MG63 (cell line): ENCODE results near the gene TFF3. TPM values are rescaled to one million over a fixed set of nuclear protein-coding genes. Genes with fewer than 3 reads are reported as not detected.

Experiments used
- DNase-seq: peaks from one replicate; pipeline ENCODE4 v3.0.0-alpha.2; 2020
- H3K27me3 ChIP-seq: fragments of 250-450 bp; sonication (Bioruptor Pico); 2 replicates; pipeline ENCODE4 v1.5.1; 2020; ENCODE audit warnings: mild to moderate bottlenecking, moderate library complexity
- H3K36me3 ChIP-seq: fragments of 250-450 bp; sonication (Bioruptor Pico); 2 replicates; pipeline ENCODE4 v1.5.1; 2020; ENCODE audit warnings: mild to moderate bottlenecking, moderate library complexity
- H3K4me3 ChIP-seq: fragments of 250-450 bp; sonication (Bioruptor Pico); 2 replicates; pipeline ENCODE4 v1.5.1; 2020; ENCODE audit warnings: mild to moderate bottlenecking, moderate library complexity
- H3K9me3 ChIP-seq: fragments of 250-450 bp; sonication (Bioruptor Pico); 2 replicates; pipeline ENCODE4 v1.5.1; 2020; ENCODE audit warnings: mild to moderate bottlenecking, moderate library complexity
- total RNA-seq: library from RNA; depleted of rRNA; stranded (reverse); fragments of >200 nt; shearing (Covaris generic); gene quantifications from 2 replicates; pipeline ENCODE4 v1.2.3, GENCODE V29; 2014; ENCODE audit warnings: low replicate concordance; rRNA removed

TFF3 gene
- total RNA-seq, 1 experiment from 2014 or later = not detected

DNA sequence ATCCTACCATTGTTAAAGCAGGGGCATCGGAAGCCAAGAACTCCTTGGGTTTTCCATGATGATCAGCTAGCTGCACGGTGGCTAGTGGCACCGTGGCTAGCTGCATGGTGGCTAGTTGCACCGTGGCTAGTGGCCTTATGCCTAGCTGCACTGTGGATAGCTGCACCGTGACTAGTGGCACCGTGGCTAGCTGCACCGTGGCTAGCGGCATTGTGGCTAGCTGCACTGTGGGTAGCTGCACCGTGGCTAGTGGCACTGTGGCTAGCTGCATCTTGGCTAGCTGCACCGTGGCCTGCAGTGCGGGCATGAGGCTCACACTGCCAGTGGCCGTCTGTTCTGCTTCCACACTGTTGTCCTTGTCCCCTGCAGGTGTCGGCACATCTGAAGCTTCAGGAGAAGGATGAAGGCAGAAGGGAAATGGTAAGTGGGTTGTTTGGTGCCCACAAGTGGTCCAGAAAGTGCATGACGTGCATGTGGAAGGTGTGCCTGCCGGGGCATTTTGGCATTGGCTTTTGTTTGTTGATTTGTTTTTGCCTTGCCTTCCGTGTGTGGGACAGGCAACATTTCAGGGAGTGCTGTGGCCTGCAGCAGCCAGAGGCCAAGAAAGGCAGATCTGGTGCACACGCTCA, 38.6 kb downstream of the TFF3 start:
- DNase-seq = no peak
- H3K36me3 ChIP-seq = no peaks in the 10 kb centered on the region
- no peaks in the 10 kb centered on the region for H3K27me3 ChIP-seq
- H3K4me3 ChIP-seq = no peak overlapping the region
- no peaks in the 10 kb centered on the region for H3K9me3 ChIP-seq

DNA sequence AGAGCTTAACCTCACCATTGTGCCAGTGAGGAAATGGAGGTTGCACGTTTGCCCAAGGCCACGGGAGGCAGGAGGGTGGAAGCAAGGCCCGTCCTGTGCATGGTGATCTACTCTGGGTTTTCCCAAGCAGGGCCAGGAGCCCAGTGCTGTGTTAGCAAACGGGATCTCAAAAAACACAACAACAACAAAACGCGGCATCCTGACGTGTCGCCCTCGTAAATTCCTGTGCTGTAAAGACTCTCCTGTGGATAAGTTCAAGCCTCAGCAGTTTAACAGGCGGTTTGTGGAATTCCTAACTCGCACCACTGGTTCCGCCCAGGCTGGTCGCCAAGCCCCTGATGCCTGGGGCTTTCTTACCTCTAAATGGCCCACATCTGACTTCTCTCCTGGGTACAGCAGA, 39.1 kb downstream of the TFF3 start:
- no peaks in the 10 kb centered on the region for H3K9me3 ChIP-seq
- no peaks in the 10 kb centered on the region for H3K27me3 ChIP-seq
- DNase-seq = no peak
- H3K36me3 ChIP-seq = no peaks in the 10 kb centered on the region
- no peak overlapping the region for H3K4me3 ChIP-seq

DNA sequence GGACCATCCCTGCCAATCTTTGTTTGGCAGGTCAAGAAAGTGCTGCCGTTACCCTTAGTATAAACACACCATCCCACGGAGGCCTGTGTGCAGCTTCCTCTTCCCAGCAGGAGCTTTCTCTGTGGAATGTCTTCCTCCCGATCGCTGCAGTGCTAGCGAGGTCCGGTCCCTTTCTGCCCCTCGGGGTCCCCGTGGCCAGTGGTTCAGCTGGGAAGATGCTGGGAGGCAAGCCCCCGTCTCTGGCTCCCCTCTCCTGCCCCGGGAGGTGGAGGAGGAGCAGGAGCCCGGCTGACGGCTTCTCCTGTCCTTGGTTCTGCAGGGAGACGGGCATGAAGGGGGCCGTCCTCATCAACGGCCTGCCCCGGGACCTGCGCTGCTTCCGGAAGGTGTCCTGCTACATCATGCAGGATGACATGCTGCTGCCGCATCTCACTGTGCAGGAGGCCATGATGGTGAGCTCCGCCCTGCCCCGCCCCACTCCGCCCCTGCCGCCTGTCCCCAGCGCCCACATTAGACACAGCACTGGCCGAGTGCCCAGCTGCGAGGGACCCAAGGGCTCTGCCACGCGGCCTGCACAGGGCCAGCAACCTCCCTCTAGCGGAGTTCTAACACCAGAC, 42.1 kb downstream of the TFF3 start:
- no peaks in the 10 kb centered on the region for H3K27me3 ChIP-seq
- no peak overlapping the region for H3K4me3 ChIP-seq
- no peaks in the 10 kb centered on the region for H3K36me3 ChIP-seq
- H3K9me3 ChIP-seq = no peaks in the 10 kb centered on the region
- no peak for DNase-seq

DNA sequence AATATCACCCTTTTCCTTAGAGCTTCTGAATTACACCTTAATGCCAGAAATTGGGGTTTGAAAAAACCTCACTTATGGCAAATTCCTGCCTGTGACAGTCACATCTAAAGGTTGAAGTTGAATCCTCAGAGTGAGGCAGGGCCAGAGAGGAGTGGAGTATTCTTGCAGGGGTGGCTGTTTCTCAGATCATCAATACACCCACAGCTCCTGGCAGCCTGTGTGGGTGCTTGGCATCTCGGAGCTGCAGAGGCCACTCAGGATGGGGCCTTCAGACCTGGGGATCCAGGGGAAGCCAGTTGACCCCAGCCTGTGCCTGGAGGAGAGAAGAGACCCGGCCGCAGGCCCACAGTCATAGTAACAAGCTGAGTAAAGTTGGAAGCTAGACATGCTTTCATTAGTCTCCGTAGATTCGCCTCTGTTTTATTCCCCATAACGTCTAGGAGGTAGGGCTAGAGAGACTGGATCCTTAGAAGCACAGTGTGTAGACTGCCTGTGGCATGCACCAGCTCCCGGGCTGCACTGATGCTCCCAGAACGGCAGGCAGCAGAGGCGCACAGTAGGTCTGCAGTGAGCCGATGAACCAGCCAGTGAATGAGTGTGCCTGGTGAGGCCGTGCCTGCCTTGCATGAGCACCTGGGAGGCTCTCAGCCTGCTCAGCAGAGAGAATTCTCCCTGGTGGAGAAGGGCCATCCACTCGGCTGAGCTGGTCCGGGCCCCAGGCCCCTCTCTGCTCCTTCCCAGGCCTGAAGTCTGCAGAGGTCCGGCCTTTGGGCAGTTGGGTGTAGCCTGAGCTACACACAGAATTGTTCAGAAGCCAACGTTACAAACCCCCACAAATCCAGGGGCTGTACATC, 42.9 kb downstream of the TFF3 start:
- no peaks in the 10 kb centered on the region for H3K9me3 ChIP-seq
- no peaks in the 10 kb centered on the region for H3K27me3 ChIP-seq
- no peak for DNase-seq
- H3K36me3 ChIP-seq = no peaks in the 10 kb centered on the region
- H3K4me3 ChIP-seq = no peak overlapping the region

DNA sequence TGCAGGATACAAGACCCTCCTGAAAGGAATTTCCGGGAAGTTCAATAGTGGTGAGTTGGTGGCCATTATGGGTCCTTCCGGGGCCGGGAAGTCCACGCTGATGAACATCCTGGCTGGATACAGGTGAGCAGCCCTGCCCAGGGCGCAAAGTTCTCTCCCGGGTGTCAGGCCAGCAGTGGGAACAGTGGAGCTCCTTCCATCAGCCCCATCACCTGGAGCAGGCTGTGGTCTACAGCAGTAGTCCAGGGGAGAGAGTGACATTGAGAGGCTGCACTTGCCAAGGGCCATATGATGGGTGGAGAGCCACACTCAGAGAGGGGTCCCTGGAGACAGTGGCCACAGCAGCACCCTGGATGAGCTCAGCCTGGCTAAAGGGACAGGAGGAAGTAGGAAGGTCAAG, 44.1 kb downstream of the TFF3 start:
- no peak for DNase-seq
- no peaks in the 10 kb centered on the region for H3K36me3 ChIP-seq

DNA sequence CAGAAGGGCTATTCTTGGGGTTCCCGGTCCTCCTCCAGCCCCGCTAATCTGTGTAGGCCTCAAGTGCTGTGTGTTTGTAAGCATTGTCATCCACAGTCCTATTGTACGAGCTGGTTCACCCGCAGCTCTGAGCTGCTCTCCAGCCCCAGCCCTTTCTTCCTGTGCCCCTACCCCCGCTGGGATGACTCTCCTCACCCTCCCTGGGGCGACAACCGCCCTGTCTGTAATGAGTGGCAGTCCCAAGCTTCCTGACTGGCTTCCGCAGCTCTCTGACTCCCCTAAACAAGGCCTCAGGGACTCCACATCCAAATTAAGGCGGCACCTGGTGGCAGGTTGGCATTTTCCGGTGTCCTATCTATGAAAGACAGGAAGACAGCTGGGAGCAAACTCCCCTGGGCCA, 45.8 kb downstream of the TFF3 start:
- no peak overlapping the region for H3K4me3 ChIP-seq

More for the DNA sequence above, 44.1 kb downstream of the TFF3 start:
- Histone ChIP-seq H3K9me3 (no peaks in the 10 kb centered on the region), H3K4me3 (no peak overlapping the region), H3K27me3 (no peaks in the 10 kb centered on the region)

DNA sequence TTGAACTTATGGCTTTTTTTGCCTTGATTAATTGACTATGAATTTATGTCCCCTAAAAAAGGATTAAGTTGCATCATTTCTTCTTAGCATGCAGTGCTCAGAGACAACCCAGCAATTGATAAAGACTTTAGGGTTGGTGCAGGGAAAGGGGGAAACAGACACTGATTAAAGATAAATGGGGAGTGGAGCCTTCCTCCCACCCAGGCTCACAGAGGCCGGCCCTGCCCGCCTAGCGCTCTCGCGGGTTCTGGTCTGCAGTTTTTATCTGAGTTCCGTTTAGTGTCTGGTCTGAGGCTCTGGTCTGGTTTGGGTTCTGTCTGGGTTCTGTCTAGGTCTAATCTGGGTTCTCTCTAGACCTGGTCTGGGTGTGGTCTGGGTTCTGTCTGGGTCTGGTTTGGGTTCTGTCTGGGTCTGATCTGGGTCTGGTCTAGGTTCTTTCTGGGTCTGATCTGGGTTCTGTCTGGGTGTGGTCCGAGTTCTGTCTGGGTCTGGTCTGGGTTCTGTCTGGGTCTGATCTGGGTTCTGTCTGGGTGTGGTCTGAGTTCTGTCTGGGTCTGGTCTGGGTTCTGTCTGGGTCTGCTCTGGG, 48.1 kb downstream of the TFF3 start:
- Histone ChIP-seq H3K36me3 (no peaks in the 10 kb centered on the region), H3K9me3 (no peaks in the 10 kb centered on the region), H3K27me3 (no peaks in the 10 kb centered on the region), H3K4me3 (no peak overlapping the region)
- DNase-seq = no peak

More for the DNA sequence above, 45.8 kb downstream of the TFF3 start:
- no peak for DNase-seq
- no peaks in the 10 kb centered on the region for H3K27me3 ChIP-seq
- no peaks in the 10 kb centered on the region for H3K9me3 ChIP-seq
- H3K36me3 ChIP-seq = no peaks in the 10 kb centered on the region

DNA sequence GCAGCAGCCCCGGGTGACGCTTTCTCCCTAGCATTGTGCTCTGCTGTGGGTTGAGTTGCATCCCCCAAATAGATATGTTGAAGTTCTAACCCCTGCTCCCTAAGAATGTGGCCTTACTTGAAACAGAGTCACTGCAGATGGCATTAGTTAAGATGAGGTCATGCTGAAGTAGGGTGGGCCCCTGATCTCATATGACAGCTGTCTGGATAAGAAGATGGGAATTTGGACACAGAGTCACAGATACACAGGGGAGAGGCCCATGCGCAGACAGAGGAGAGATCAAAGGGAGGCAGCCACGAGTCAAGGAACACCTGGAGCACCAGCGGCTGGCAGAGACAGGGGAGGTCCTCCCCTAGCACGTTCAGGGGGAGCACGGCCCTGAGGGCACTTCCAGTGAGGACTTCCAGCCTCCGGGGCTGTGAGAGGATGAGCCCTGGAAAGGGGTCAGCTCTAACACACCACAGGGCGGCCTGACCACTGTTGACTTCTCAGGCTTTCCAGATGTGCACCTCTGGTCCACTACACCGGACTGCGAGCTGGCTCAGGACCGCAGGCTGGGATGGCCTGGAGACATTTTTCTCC, 49.9 kb downstream of the TFF3 start:
- Histone ChIP-seq H3K4me3 (no peak overlapping the region), H3K36me3 (no peaks in the 10 kb centered on the region), H3K27me3 (no peaks in the 10 kb centered on the region), H3K9me3 (no peaks in the 10 kb centered on the region)
- no peak for DNase-seq

DNA sequence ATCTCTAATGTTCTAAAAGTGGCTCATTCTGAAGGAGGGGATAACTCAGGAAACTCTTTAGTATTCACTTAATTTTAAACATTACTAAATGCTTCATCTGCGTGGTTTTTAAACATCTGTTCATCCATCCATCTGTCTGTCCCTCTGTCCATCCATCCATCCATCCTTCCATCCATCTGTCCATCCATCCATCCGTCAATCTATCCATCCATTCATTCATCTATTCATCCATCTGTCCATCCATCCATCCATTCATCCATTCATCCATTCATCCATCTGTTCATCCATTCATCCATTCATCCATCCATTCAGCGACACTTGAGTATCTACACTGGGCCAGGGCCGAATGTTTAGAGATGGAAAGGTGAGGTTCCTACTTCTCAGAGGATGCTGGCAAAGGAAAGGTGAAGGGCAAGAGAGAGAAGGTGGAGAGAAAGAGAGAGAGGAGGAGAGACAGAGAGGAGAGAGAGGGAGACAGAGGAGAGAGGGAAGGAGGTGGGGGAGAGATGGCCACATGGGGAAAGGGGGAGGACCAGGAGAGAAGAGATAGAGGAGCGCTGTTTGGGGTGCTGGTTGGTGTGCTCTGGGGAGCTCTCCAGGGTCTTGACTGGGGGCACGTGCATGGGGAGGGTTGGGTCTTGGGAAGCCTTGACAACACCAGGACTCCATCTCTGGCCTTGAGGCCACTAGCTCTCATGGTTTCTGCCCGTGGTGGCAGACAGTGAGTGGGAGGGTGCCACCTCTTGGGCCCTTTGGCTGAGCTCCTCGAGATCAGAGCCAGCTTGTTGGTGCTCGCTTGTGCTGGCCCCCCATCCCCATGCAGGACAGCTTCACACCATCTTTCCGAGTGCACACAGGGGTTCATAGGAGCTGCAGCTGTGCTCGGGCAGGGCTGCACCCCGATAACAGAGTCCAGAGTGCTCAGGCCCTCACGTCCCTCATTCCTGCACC, 50.7 kb downstream of the TFF3 start:
- no peak for DNase-seq
- no peaks in the 10 kb centered on the region for H3K36me3 ChIP-seq
- H3K9me3 ChIP-seq = no peaks in the 10 kb centered on the region
- no peaks in the 10 kb centered on the region for H3K27me3 ChIP-seq
- no peak overlapping the region for H3K4me3 ChIP-seq

DNA sequence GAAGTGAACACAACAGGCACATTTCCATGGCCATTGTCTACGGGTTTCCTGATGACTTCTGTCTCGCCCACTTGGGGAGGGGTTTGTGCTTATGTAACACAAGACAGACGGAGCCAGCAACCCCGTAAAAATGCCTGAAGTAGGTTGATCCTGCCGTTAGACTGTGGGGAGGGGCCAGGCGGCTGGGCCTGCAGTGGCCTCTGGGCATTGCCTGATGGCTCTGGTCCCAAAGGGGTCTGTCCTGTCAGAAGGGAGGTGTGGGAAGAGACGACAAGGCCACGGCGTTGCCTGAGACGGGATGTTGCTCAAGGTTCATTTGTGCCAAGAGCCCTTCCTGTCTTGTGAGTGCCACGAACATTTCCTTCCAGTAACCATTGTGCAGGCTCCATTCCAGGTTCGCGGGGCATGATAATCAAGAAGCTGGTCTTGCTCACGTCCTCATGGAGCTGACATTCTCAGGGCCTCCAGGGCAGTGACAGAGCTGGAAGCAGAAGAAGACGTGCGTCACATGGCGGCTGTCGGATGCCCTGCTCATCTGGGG, 51.5 kb downstream of the TFF3 start:
- DNase-seq = peak; percentile 13
- H3K27me3 ChIP-seq = no peaks in the 10 kb centered on the region
- no peak overlapping the region for H3K4me3 ChIP-seq
- no peaks in the 10 kb centered on the region for H3K9me3 ChIP-seq
- no peaks in the 10 kb centered on the region for H3K36me3 ChIP-seq

DNA sequence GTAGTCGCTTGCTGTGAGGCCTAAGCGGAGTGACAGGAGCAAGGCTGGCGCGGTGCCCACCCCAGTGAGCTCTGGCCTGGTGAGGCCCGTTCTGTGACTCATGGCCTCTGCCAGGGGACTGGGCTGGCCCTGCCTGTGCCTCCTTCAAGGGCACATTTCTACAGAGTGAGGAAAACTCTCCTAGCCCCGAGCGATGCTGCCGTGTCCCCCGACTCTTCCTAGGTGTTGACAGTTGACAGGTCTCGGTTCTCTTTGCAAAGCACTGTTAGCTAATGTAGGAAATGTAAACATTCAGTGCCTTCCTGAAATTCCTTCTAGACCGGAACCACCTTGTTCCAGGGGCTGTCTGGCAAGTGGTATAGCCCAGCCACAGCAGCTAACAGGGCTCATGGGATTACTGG, 52.4 kb downstream of the TFF3 start:
- Histone ChIP-seq H3K36me3 (no peaks in the 10 kb centered on the region), H3K27me3 (peaks cover 2% of the 10 kb centered on the region; the same call in 1 of the 2 replicates), H3K9me3 (no peaks in the 10 kb centered on the region), H3K4me3 (no peak overlapping the region)
- peak; percentile 72 for DNase-seq

DNA sequence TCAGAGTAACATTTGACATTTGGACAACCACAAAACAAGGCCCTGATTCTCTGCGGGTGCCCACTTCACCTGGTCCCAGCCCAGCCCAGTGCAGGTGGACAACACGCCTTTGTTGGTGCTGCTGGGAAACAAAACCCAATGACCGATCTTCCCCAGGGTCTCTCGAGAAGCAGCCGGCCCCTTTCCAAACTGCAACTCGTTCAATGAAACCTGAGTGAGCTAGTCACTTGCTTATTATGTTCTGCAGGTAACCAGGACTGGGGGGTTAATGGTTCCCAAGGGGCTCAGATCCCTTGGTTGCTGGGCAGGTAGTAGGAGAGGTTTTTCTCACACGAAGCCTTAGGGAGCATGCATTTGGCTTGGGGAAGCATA, 53.4 kb downstream of the TFF3 start:
- Histone ChIP-seq H3K9me3 (no peaks in the 10 kb centered on the region), H3K36me3 (no peaks in the 10 kb centered on the region), H3K27me3 (peaks cover 2% of the 10 kb centered on the region; the same call in 1 of the 2 replicates), H3K4me3 (no peak overlapping the region)
- DNase-seq = no peak

Other genes starting within 250 kb of the TFF3 start
- not detected in 2 replicates for gene UMODL1, start 244.1 kb downstream of the TFF3 start, total RNA-seq
- gene ABCG1, start 96.3 kb downstream of the TFF3 start, total RNA-seq = 0.82 and 1.9 TPM in 2 replicates
- gene TFF2, start 35.6 kb upstream of the TFF3 start, total RNA-seq = not detected in 2 replicates
- gene TFF1, start 51.1 kb upstream of the TFF3 start, total RNA-seq = not detected in 2 replicates
- not detected in 2 replicates for gene TMPRSS3, start 80.6 kb upstream of the TFF3 start, total RNA-seq
- not detected in 2 replicates for gene UBASH3A, start 88.5 kb upstream of the TFF3 start, total RNA-seq
- gene RSPH1, start 180.8 kb upstream of the TFF3 start, total RNA-seq = not detected in 2 replicates
- gene SLC37A1, start 198.4 kb upstream of the TFF3 start, total RNA-seq = 2.1 and 5.0 TPM in 2 replicates